HG03571 (cell line): ENCODE results near the gene NCBP1.
"Not testable (repeated sequence)": the region's sequence is repeated elsewhere in the genome, so short reads cannot be mapped to it uniquely, and the experiment has no call there.

ENCODE experiments used
- ATAC-seq: cut with Tn5 transposase; IDR thresholded peaks from one replicate; pipeline ENCODE4 v1.9.1; 2021; ENCODE audit not compliant: unreplicated experiment

The NCBP1 gene

GRCh38 chr9:97632985-97633858 lies at the start of gene NCBP1, which contains the start of gene TSTD2:
Gene NCBP1, plus strand, starts transcription at chr9:97633821. Its CDS starts 61 bp downstream, at chr9:97633882.
Gene TSTD2, minus strand, starts transcription at chr9:97633368. Its CDS starts 5,806 bp downstream, at chr9:97627562.
- peak; percentile 84 for ATAC-seq

- not testable (repeated sequence) for ATAC-seq
These were observed 48.8 kb upstream of the NCBP1 start for GRCh38 chr9:97584778-97585177.

GRCh38 chr9:97586909-97587308 lies 46.7 kb upstream of the NCBP1 start:
- ATAC-seq: not testable (repeated sequence)

- no peak for ATAC-seq
These were observed 42.1 kb upstream of the NCBP1 start for GRCh38 chr9:97591535-97591934.

GRCh38 chr9:97592126-97592525 lies 41.5 kb upstream of the NCBP1 start:
- no peak for ATAC-seq

GRCh38 chr9:97593960-97594359 lies 39.7 kb upstream of the NCBP1 start:
- ATAC-seq: no peak

- ATAC-seq: no peak
These were observed 39.2 kb upstream of the NCBP1 start for GRCh38 chr9:97594381-97594921.

GRCh38 chr9:97596906-97597305 lies 36.7 kb upstream of the NCBP1 start:
- no peak for ATAC-seq

GRCh38 chr9:97598461-97599288 lies 34.9 kb upstream of the NCBP1 start:
- ATAC-seq: peak; percentile 71

- no peak for ATAC-seq
These were observed 34.2 kb upstream of the NCBP1 start for GRCh38 chr9:97599314-97599846.

- no peak for ATAC-seq
These were observed 32.9 kb upstream of the NCBP1 start for GRCh38 chr9:97600531-97601227.

- ATAC-seq: no peak
These were observed 32.3 kb upstream of the NCBP1 start for GRCh38 chr9:97601228-97601898.

- ATAC-seq: no peak
These were observed 31.2 kb upstream of the NCBP1 start for GRCh38 chr9:97602430-97602829.

- no peak for ATAC-seq
These were observed 28.5 kb upstream of the NCBP1 start for GRCh38 chr9:97604901-97605645.

GRCh38 chr9:97615439-97616072 lies 18.1 kb upstream of the NCBP1 start:
- ATAC-seq: no peak

GRCh38 chr9:97617939-97618416 lies 15.6 kb upstream of the NCBP1 start:
- ATAC-seq: no peak

GRCh38 chr9:97620063-97620462 lies 13.6 kb upstream of the NCBP1 start:
- ATAC-seq: not testable (repeated sequence)

- ATAC-seq: not testable (repeated sequence)
These were observed 11.1 kb upstream of the NCBP1 start for GRCh38 chr9:97622483-97622882.

- ATAC-seq: no peak
These were observed 9.7 kb upstream of the NCBP1 start for GRCh38 chr9:97623946-97624345.
